H1 (cell line): Measurements from ENCODE around the gene ST3GAL3. TPM values are rescaled to one million over a fixed set of nuclear protein-coding genes. Genes with fewer than 3 reads are reported as not detected.

Experiments
- CTCF ChIA-PET: fragments of 300-600 bp; sonication (Branson Sonifier 250); formaldehyde crosslinking; loops from one replicate; lab custom pipeline; 2021; ENCODE audit not compliant: partially characterized antibody; lab: Charles Lee
- POLR2A ChIA-PET: fragments of 300-600 bp; sonication (Branson Sonifier 250); formaldehyde crosslinking; loops from one replicate; lab custom pipeline; 2021; ENCODE audit warnings: inconsistent platforms; ENCODE audit not compliant: partially characterized antibody; lab: Charles Lee
- DNase-seq, 2 experiments: peaks; one replicate each; pipeline versions ENCODE4 v3.0.0 to v3.0.0-alpha.2; 2010 to 2022; ENCODE audit warnings: low spot score in 2 of 2, low read depth in 1 of 2, mixed read lengths in 1 of 2
- FAIRE-seq: peaks from 2 replicates; lab custom pipeline; 2011; peaks lifted over from hg19 to GRCh38; lab: Jason Lieb, UNC
- H2AFZ ChIP-seq: 2 replicates; pipeline ENCODE4 v1.8.1; 2012; ENCODE audit warnings: low read length, inconsistent platforms
- H2AK5ac ChIP-seq: 2 replicates; pipeline ENCODE4 v1.6.1; 2013; ENCODE audit warnings: low read depth, low read length
- H2BK120ac ChIP-seq: replicated peaks from 2 replicates; pipeline ENCODE3; 2013; ENCODE audit warnings: low read depth, low read length, inconsistent platforms
- H2BK12ac ChIP-seq: 2 replicates; pipeline ENCODE4 v1.6.1; 2013; ENCODE audit warnings: low read depth, low read length
- H2BK15ac ChIP-seq: 2 replicates; pipeline ENCODE4 v1.6.1; 2013; ENCODE audit warnings: low read length
- H2BK20ac ChIP-seq: 2 replicates; pipeline ENCODE4 v1.6.1; 2013; ENCODE audit warnings: low read length
- H2BK5ac ChIP-seq: 2 replicates; pipeline ENCODE4 v1.6.1; 2013; ENCODE audit warnings: low read depth, low read length
- H3K14ac ChIP-seq: 2 replicates; pipeline ENCODE4 v1.6.1; 2013; ENCODE audit warnings: inconsistent platforms; ENCODE audit not compliant: insufficient read length
- H3K18ac ChIP-seq: 2 replicates; pipeline ENCODE4 v1.6.1; 2013; ENCODE audit warnings: low read length; ENCODE audit errors: extremely low read depth
- H3K23ac ChIP-seq: 2 replicates; pipeline ENCODE4 v1.6.1; 2013; ENCODE audit warnings: inconsistent platforms; ENCODE audit not compliant: insufficient read length
- H3K23me2 ChIP-seq: 2 replicates; pipeline ENCODE4 v1.6.1; 2013; ENCODE audit warnings: low read depth, low read length
- H3K27ac ChIP-seq: 2 replicates; pipeline ENCODE4 v1.6.1; 2011; ENCODE audit warnings: low read depth, low read length, inconsistent platforms
- H3K27me3 ChIP-seq, 4 experiments: replicated peaks in 1 of 4; 1 replicate in 1 of 4; 2 replicates in 3 of 4; pipeline versions ENCODE4 v1.6.1 to v1.8.1; 2011 to 2013; ENCODE audit warnings: low read length in 3 of 4, mild to moderate bottlenecking in 3 of 4, inconsistent platforms in 2 of 4, mixed read lengths in 2 of 4, moderate library complexity in 1 of 4; ENCODE audit not compliant: control insufficient read depth in 3 of 4, insufficient read depth in 3 of 4; ENCODE audit errors: extremely low read depth in 1 of 4
- H3K36me3 ChIP-seq, 4 experiments: 2 replicates each; pipeline versions ENCODE4 v1.6.1 to v1.8.1; 2011 to 2013; ENCODE audit warnings: mild to moderate bottlenecking in 4 of 4, low read length in 3 of 4, moderate library complexity in 2 of 4, control low read depth in 1 of 4, inconsistent platforms in 1 of 4; ENCODE audit not compliant: insufficient read depth in 4 of 4, control insufficient read depth in 2 of 4
- H3K4ac ChIP-seq: replicated peaks from 2 replicates; pipeline ENCODE3; 2013; ENCODE audit warnings: low read length, low read depth, mixed read lengths, inconsistent platforms; ENCODE audit not compliant: insufficient read length
- H3K4me1 ChIP-seq, 4 experiments: replicated peaks in 1 of 4; 1 replicate in 1 of 4; 2 replicates in 3 of 4; pipeline versions ENCODE4 v1.6.1 to v1.8.1; 2011 to 2013; ENCODE audit warnings: low read length in 3 of 4, inconsistent platforms in 2 of 4, mixed read lengths in 1 of 4; ENCODE audit not compliant: insufficient read depth in 4 of 4, control insufficient read depth in 3 of 4
- H3K4me2 ChIP-seq, 2 experiments: 2 replicates each; pipeline versions ENCODE4 v1.6.1 to v1.8.1; 2011 to 2013; ENCODE audit warnings: low read depth in 2 of 2, low read length in 2 of 2, control low read depth in 1 of 2, inconsistent platforms in 1 of 2, mild to moderate bottlenecking in 1 of 2; ENCODE audit not compliant: insufficient read depth in 1 of 2
- H3K4me3 ChIP-seq, 4 experiments: fragments of 200-600, 300-600 bp in 1 of 4; sonication (generic), shearing (Covaris generic), sonication (Bioruptor Twin) in 1 of 4; 2 replicates each; pipeline versions ENCODE4 v1.5.1 to v1.8.1; 2011 to 2016; ENCODE audit warnings: low read length in 4 of 4, low read depth in 3 of 4, control low read depth in 2 of 4, inconsistent platforms in 2 of 4, mild to moderate bottlenecking in 2 of 4, mixed read lengths in 1 of 4, moderate library complexity in 1 of 4; ENCODE audit not compliant: insufficient read depth in 2 of 4; ENCODE audit errors: extremely low read depth in 1 of 4
- H3K56ac ChIP-seq: replicated peaks from 2 replicates; pipeline ENCODE3; 2013; ENCODE audit warnings: low read depth, mild to moderate bottlenecking, mixed read lengths, low read length, inconsistent platforms; ENCODE audit not compliant: insufficient read length
- H3K79me1 ChIP-seq: 2 replicates; pipeline ENCODE4 v1.6.1; 2013; ENCODE audit warnings: low read depth, low read length, control low read depth
- H3K79me2 ChIP-seq, 2 experiments: 2 replicates each; pipeline versions ENCODE4 v1.6.1 to v1.8.1; 2012 to 2013; ENCODE audit warnings: low read length in 2 of 2, mild to moderate bottlenecking in 2 of 2, inconsistent platforms in 1 of 2; ENCODE audit not compliant: insufficient read depth in 2 of 2, control insufficient read depth in 1 of 2
- H3K9ac ChIP-seq, 4 experiments: replicated peaks in 1 of 4; 1 replicate in 1 of 4; 2 replicates in 3 of 4; pipeline versions ENCODE4 v1.6.1 to v1.8.1; 2011 to 2013; ENCODE audit warnings: low read depth in 3 of 4, low read length in 3 of 4, control low read depth in 2 of 4, mild to moderate bottlenecking in 2 of 4, moderate library complexity in 2 of 4, inconsistent platforms in 1 of 4; ENCODE audit errors: extremely low read depth in 1 of 4
- H3K9me3 ChIP-seq, 2 experiments: 2 replicates each; pipeline versions ENCODE4 v1.6.1 to v1.8.1; 2012 to 2013; ENCODE audit warnings: mild to moderate bottlenecking in 2 of 2, moderate library complexity in 2 of 2, control low read depth in 1 of 2, inconsistent platforms in 1 of 2, low read depth in 1 of 2, low read length in 1 of 2, mixed read lengths in 1 of 2; ENCODE audit not compliant: insufficient read depth in 2 of 2
- H4K20me1 ChIP-seq, 2 experiments: replicated peaks in 1 of 2; 2 replicates each; pipeline versions ENCODE3 to v1.8.1; 2011 to 2013; ENCODE audit warnings: inconsistent platforms in 2 of 2, low read length in 2 of 2, mild to moderate bottlenecking in 1 of 2; ENCODE audit not compliant: insufficient read depth in 2 of 2, control insufficient read depth in 1 of 2
- H4K5ac ChIP-seq: 2 replicates; pipeline ENCODE4 v1.6.1; 2013; ENCODE audit warnings: low read length, low read depth, mixed read lengths, inconsistent platforms; ENCODE audit not compliant: insufficient read length
- H4K8ac ChIP-seq: 2 replicates; pipeline ENCODE4 v1.8.0; 2013; ENCODE audit warnings: mild to moderate bottlenecking, moderate library complexity, low read length, inconsistent platforms; ENCODE audit not compliant: insufficient read depth; ENCODE audit errors: extremely low read depth
- H4K91ac ChIP-seq: replicated peaks from 2 replicates; pipeline ENCODE3; 2013; ENCODE audit warnings: low read length, mixed read lengths, inconsistent platforms; ENCODE audit not compliant: insufficient read length
- WGBS, 2 experiments: shearing (Covaris generic) in 1 of 2; methylation state at CpG; one replicate each; pipeline versions ENCODE4 v1.1.6 to v1.1.7; 2013 to 2015; ENCODE audit warnings: low lambda C conversion rate in 2 of 2, mixed read lengths in 2 of 2, inconsistent platforms in 1 of 2, low coverage in 1 of 2, missing lambda C conversion rate in 1 of 2; ENCODE audit not compliant: insufficient replicate concordance in 2 of 2, insufficient coverage in 1 of 2, insufficient read length in 1 of 2; ENCODE audit errors: extremely low coverage in 1 of 2, missing lambda C conversion rate in 1 of 2; 5-methylcytosine and 5-hydroxymethylcytosine counted together
- polyA plus RNA-seq, 7 experiments: library from polyadenylated mRNA; depleted of rRNA in 3 of 7; stranded (reverse) in 5 of 7; unstranded in 2 of 7; fragments of >200 nt in 5 of 7; fragments of 200-250 nt in 2 of 7; gene quantifications; 1 replicate in 5 of 7; 2 replicates in 1 of 7; 4 replicates in 1 of 7; pipeline versions ENCODE4 v1.2.1 to v1.2.3, GENCODE V29; 2011 to 2013; ENCODE audit warnings: missing spikeins in 2 of 7, mixed read lengths in 2 of 7
- total RNA-seq: library from RNA; stranded (reverse); fragmentation: NEBNext Ultra II Directional; extraction: Animal tissue kit (Norgen Biotek cat#: 25700); gene quantifications from 2 replicates; pipeline ENCODE4 v1.2.1, GENCODE V29; 2021

ST3GAL3 gene
- total and polyA plus RNA-seq, 2 of the 8 experiments (the other 6 are each of a cell fraction or from before 2014, with no cell fraction given), result 6.8 to 7.0 TPM

DNA sequence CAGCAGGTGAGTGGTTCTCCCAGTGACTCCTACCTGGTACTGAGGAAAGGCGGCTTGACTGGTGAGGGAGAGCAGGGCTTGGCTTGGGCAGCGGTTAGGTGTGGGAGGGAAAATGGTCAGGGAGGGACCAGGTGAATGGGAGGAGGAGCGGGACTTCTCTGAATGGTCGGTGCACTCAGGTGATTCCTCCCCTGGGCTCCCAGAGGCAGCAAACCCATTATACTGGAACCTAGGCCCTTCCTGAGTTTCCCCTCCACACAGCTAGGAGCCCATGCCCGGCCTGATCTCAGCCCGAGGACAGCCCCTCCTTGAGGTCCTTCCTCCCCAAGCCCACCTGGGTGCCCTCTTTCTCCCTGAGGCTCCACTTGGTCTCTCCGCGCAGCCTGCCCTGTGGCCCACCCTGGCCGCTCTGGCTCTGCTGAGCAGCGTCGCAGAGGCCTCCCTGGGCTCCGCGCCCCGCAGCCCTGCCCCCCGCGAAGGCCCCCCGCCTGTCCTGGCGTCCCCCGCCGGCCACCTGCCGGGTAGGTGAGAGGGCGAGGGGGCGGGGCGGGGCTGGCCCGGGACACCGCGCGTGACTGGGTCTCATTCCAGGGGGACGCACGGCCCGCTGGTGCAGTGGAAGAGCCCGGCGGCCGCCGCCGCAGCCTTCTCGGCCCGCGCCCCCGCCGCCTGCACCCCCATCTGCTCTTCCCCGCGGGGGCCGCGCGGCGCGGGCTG is 228.5 kb downstream of the ST3GAL3 start:
- H3K27ac ChIP-seq, result no peak overlapping the region
- FAIRE-seq (peak; percentile 36), DNase-seq (peak in 1 of 2 experiments; percentile 69)
- no peak overlapping the region for H4K91ac ChIP-seq
- H2BK12ac ChIP-seq, result peak overlapping the region; percentile 60
- H4K20me1 ChIP-seq, result peaks cover 7 to 8% of the 10 kb centered on the region in 2 experiments
- peak overlapping the region in 1 of 4 experiments; percentile 37; a peak in 1 of 7 replicates for H3K9ac ChIP-seq
- no peak overlapping the region; the same call in 1 of the 2 replicates for H4K8ac ChIP-seq
- ChIA-PET CTCF (interaction anchor here (0.5 to 18.6 kb wide), 59 partner anchors 12 to 406 kb away, joined by 3 to 618 read pairs (median 12); partner anchors contain the start of genes ATP6V0B, CCDC24, IPO13 and KDM4A), POLR2A (interaction anchor here (0.9 to 8.0 kb wide), 11 partner anchors 8 to 229 kb away, joined by 3 to 89 read pairs (median 9); partner anchors contain the start of genes ATP6V0B and ST3GAL3)
- H3K56ac ChIP-seq, result no peak overlapping the region
- H3K23me2 ChIP-seq, result peaks cover 11% of the 10 kb centered on the region; the same call in 1 of the 2 replicates
- H2BK15ac ChIP-seq, result no peak overlapping the region; the same call in 1 of the 2 replicates
- H2BK5ac ChIP-seq, result peak overlapping the region; percentile 55; the same call in 1 of the 2 replicates
- no peak overlapping the region for H2AFZ ChIP-seq
- H3K4me3 ChIP-seq, result peak overlapping the region; percentile 40 to 69 (median 48)
- H3K14ac ChIP-seq, result no peak overlapping the region
- peaks cover 13 to 40% (median 31%) of the 10 kb centered on the region in 4 experiments for H3K4me1 ChIP-seq
- no peak overlapping the region for H2AK5ac ChIP-seq
- H2BK120ac ChIP-seq, result no peak overlapping the region
- peak overlapping the region; percentile 94 for H3K18ac ChIP-seq
- H3K9me3 ChIP-seq, result no peaks in the 10 kb centered on the region
- no peak overlapping the region for H3K23ac ChIP-seq
- H3K79me1 ChIP-seq, result no peaks in the 10 kb centered on the region
- no peaks in the 10 kb centered on the region; a peak in 1 of 8 replicates for H3K36me3 ChIP-seq
- peak overlapping the region; percentile 39 for H4K5ac ChIP-seq
- H3K4ac ChIP-seq, result no peak overlapping the region
- H3K27me3 ChIP-seq, result peaks cover 0 to 8% (median 4%) of the 10 kb centered on the region in 4 experiments; a peak in 5 of 7 replicates
- no peaks in the 10 kb centered on the region for H3K79me2 ChIP-seq
- H2BK20ac ChIP-seq, result peak overlapping the region; percentile 68
- WGBS, 2 experiments, result 6% methylated on average over 12 of the region's 48 CpGs; no CpG with 5 or more reads in 1 of the 2 experiments
- peak overlapping the region; percentile 89 to 93 for H3K4me2 ChIP-seq
